Calu3 (cell line): ENCODE data around the gene ATXN10. TPM values are rescaled to one million over a fixed set of nuclear protein-coding genes. Genes with fewer than 3 reads are reported as not detected.

Source experiments
- BruUV-seq: library from RNA; stranded (reverse); fragments of 400-500 nt; replicated peaks from 2 replicates; lab custom pipeline; 2021; lab: Mats Ljungman, UMichigan
- CTCF ChIA-PET: fragments of 300-600 bp; sonication (Branson Sonifier 250); formaldehyde crosslinking; loops from one replicate; lab custom pipeline; 2022; ENCODE audit warnings: antibody characterized with exemption; lab: Charles Lee
- DNase-seq: peaks from one replicate; pipeline ENCODE4 v3.0.0; 2022
- H3K27ac Mint-ChIP-seq: one replicate; pipeline ENCODE4 v1.8.0; 2022; ENCODE audit warnings: mixed read lengths; ENCODE audit not compliant: unreplicated experiment
- H3K27me3 Mint-ChIP-seq: one replicate; pipeline ENCODE4 v1.8.0; 2022; ENCODE audit warnings: mixed read lengths; ENCODE audit not compliant: unreplicated experiment
- H3K36me3 Mint-ChIP-seq: one replicate; pipeline ENCODE4 v1.8.0; 2022; ENCODE audit warnings: mild to moderate bottlenecking, moderate library complexity, mixed read lengths; ENCODE audit not compliant: insufficient read depth, unreplicated experiment
- H3K4me1 Mint-ChIP-seq: one replicate; pipeline ENCODE4 v1.8.0; 2022; ENCODE audit warnings: mild to moderate bottlenecking, low read depth, mixed read lengths; ENCODE audit not compliant: unreplicated experiment
- H3K4me3 Mint-ChIP-seq: one replicate; pipeline ENCODE4 v1.8.0; 2022; ENCODE audit warnings: mild to moderate bottlenecking, low read depth, moderate library complexity, mixed read lengths; ENCODE audit not compliant: unreplicated experiment
- H3K9me3 Mint-ChIP-seq: one replicate; pipeline ENCODE4 v1.8.0; 2022; ENCODE audit warnings: low read depth, mixed read lengths; ENCODE audit not compliant: unreplicated experiment
- intact Hi-C: fragments of 100-400 bp; cut with micrococcal nuclease; formaldehyde crosslinking; loops from one replicate; pipeline ENCODE4 v1.10.0; 2022; ENCODE audit not compliant: unreplicated experiment
- total RNA-seq: library from RNA; stranded (reverse); gene quantifications from 2 replicates; pipeline ENCODE4 v1.2.3, GENCODE V29; 2022
- TF ChIP-seq, protein P1 (sequence below): fragments of 200-600 bp; IDR thresholded peaks from one replicate; pipeline ENCODE4 v1.8.0; 2022; ENCODE audit warnings: antibody characterized with exemption; ENCODE audit not compliant: unreplicated experiment

The ATXN10 gene
- total RNA-seq, 1 experiment from 2014 or later = 263 TPM

DNA sequence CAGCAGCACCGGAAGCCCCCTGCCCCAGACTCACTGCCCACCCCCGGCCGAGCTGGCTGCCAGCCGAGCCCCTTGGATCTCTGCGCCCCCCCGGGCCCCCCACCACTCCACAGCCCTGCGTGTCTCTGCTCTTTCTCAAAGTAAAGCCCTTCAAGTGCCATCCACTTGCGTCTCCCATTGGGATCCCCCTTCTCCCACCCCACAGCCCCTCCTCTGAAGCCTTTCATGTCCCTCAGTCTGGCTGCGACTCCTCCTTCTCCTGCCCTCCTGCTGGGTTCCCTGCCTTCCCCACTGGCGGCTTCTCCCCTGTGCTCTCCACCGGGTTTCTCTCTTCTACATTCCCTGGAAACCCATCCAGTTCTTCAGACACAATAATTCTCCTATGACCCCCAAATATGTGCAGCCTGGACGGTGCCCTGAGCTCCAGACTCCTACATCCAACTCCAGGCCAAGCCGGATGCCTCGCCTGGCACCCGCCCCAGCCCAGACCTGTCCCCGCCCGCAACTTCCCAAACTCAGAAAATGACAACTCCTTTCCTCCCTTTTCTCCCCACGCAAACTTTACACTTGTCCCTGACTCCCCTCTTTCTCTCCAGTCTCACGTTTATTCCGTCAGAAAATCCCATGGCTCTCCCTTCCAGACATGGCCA, 196.4 kb downstream of the ATXN10 start:
- peaks cover 18% of the 10 kb centered on the region for H3K4me1 Mint-ChIP-seq
- no peak overlapping the region for H3K4me3 Mint-ChIP-seq
- TF ChIP-seq, protein P1, sequence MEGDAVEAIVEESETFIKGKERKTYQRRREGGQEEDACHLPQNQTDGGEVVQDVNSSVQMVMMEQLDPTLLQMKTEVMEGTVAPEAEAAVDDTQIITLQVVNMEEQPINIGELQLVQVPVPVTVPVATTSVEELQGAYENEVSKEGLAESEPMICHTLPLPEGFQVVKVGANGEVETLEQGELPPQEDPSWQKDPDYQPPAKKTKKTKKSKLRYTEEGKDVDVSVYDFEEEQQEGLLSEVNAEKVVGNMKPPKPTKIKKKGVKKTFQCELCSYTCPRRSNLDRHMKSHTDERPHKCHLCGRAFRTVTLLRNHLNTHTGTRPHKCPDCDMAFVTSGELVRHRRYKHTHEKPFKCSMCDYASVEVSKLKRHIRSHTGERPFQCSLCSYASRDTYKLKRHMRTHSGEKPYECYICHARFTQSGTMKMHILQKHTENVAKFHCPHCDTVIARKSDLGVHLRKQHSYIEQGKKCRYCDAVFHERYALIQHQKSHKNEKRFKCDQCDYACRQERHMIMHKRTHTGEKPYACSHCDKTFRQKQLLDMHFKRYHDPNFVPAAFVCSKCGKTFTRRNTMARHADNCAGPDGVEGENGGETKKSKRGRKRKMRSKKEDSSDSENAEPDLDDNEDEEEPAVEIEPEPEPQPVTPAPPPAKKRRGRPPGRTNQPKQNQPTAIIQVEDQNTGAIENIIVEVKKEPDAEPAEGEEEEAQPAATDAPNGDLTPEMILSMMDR = no peak
- no peak for DNase-seq
- intact Hi-C loops = loop anchor here (10.0 kb wide), 1 partner anchor 293 kb away; no protein-coding TSS in a partner anchor
- H3K9me3 Mint-ChIP-seq = peaks cover 4% of the 10 kb centered on the region
- H3K36me3 Mint-ChIP-seq = peaks cover 26% of the 10 kb centered on the region
- peaks cover 18% of the 10 kb centered on the region for H3K27me3 Mint-ChIP-seq
- CTCF ChIA-PET = no interaction called here
- H3K27ac Mint-ChIP-seq = no peak overlapping the region
- no TSS peak for BruUV-seq

DNA sequence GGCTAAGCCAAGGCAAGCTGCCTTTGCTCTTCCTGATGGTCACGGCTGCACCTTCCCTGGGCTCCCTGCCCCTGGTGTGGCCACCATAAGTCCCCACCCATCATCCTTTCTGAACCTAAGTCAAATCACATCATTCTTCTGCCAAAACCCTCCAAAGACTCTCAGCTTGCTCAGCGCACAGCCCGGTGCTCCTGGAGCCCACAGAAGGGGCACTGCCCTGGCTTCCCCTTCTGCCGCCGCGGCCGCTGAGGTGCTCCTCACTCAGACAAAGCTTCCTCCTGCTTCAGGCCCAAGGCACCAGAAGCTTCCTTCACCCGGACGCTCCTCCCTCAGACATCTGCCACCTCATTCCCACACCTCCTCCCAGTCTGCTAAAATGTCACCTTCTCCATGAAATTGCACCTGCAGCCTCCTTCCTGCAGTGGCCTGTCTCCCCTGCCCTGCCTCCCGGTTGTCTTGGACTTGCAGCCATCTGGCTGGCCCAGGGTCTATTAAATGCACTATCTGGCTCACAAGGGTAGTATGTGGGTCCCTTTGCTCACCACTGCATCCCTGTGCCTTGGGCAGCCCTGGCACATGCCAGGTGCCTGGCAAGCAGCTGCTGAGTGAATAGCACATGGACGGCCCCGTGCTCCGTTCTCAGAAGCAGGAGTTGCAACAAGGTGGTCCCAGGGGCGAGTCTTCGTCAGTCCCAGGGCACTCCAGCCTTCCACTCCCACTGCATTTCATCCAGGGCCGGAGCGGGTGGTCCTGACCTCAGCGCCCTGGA, 197.1 kb downstream of the ATXN10 start:
- Mint-ChIP-seq H3K4me3 (no peak overlapping the region), H3K36me3 (peaks cover 22% of the 10 kb centered on the region), H3K4me1 (peaks cover 17% of the 10 kb centered on the region), H3K27me3 (peaks cover 18% of the 10 kb centered on the region), H3K9me3 (peaks cover 4% of the 10 kb centered on the region), H3K27ac (no peak overlapping the region)
- CTCF ChIA-PET = no interaction called here
- DNase-seq = no peak
- BruUV-seq = no TSS peak
- TF ChIP-seq, protein P1 = no peak
- intact Hi-C loops = loop anchor here (10.0 kb wide), 1 partner anchor 294 kb away; no protein-coding TSS in a partner anchor

DNA sequence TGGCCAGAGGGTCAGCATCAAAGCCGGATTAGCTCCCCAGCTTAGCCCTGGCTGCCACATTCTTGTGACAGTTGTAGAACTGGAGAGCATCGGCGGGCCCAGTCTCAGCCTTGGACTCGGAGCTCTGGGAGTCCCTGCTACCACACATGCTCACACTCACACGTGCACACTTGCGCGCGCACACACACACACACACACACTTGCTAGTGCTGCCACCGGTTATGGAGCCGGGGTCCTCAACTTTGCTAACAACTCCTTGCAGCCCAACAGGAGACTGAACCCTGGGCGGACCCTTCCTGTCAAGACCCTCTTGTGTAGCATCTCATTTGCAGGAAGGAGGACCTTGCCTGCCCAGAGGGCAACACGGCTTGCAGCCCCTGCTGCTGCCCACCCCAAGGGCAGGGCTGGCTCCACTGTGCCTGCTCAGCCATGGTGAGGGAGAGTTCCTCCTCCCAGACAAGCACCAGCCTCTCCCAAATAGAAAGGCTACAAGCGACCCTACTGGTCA, 197.8 kb downstream of the ATXN10 start:
- intact Hi-C loops = loop anchor here (10.0 kb wide), 1 partner anchor 295 kb away; no protein-coding TSS in a partner anchor
- Mint-ChIP-seq H3K36me3 (peaks cover 16% of the 10 kb centered on the region), H3K4me3 (no peak overlapping the region), H3K4me1 (peaks cover 10% of the 10 kb centered on the region), H3K27ac (no peak overlapping the region), H3K27me3 (peaks cover 18% of the 10 kb centered on the region), H3K9me3 (peaks cover 4% of the 10 kb centered on the region)
- CTCF ChIA-PET = no interaction called here
- no TSS peak for BruUV-seq
- TF ChIP-seq, protein P1 = no peak
- DNase-seq = no peak

DNA sequence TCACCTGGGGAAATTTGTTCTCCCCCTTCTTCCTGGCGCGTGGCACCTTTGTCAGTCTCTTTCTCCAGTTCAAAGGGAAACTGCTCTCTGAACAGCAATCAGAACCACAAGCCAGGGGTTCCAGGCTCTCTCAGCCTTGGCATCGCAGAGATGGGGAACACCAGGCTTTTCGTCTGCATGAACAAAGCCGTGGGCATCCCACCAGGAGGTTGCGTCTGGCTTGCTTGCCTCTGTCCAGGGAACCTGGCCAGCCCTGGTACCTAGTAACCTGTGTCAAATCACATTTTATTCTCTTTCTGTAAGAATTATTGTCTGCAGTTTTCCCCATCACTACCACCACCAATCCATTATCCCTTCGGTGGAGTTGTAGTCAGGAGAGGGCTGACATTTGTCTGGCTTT, 198.4 kb downstream of the ATXN10 start:
- Mint-ChIP-seq H3K27ac (no peak overlapping the region), H3K9me3 (peaks cover 4% of the 10 kb centered on the region), H3K36me3 (peaks cover 11% of the 10 kb centered on the region), H3K4me3 (no peak overlapping the region), H3K27me3 (peaks cover 18% of the 10 kb centered on the region), H3K4me1 (peaks cover 4% of the 10 kb centered on the region)
- TF ChIP-seq, protein P1 = no peak
- intact Hi-C loops = no loop called here
- CTCF ChIA-PET = no interaction called here
- no peak for DNase-seq
- no TSS peak for BruUV-seq
